Stimulated activated CD8-positive, alpha-beta memory T cell treated with anti-CD3 and anti-CD28 coated beads, Interleukin-7, amount 100 ng/mL, for 1 hour (primary cell): ENCODE measurements around the gene NPW.
A peak's percentile ranks its signal among the peaks of the same experiment; 100 is the strongest.

Experiments
- DNase-seq, 2 donors: peaks; one replicate each; pipeline ENCODE4 v3.0.0-alpha.2; 2020; ENCODE audit warnings: low read depth in 2 of 2

NPW gene

GRCh38 chr16:2036200-2036966 is 16.8 kb downstream of the NPW start:
- no peak for DNase-seq

GRCh38 chr16:2037115-2037514 is 17.5 kb downstream of the NPW start:
- no peak for DNase-seq

GRCh38 chr16:2037647-2038381 is 18.2 kb downstream of the NPW start:
- no peak for DNase-seq

DNA sequence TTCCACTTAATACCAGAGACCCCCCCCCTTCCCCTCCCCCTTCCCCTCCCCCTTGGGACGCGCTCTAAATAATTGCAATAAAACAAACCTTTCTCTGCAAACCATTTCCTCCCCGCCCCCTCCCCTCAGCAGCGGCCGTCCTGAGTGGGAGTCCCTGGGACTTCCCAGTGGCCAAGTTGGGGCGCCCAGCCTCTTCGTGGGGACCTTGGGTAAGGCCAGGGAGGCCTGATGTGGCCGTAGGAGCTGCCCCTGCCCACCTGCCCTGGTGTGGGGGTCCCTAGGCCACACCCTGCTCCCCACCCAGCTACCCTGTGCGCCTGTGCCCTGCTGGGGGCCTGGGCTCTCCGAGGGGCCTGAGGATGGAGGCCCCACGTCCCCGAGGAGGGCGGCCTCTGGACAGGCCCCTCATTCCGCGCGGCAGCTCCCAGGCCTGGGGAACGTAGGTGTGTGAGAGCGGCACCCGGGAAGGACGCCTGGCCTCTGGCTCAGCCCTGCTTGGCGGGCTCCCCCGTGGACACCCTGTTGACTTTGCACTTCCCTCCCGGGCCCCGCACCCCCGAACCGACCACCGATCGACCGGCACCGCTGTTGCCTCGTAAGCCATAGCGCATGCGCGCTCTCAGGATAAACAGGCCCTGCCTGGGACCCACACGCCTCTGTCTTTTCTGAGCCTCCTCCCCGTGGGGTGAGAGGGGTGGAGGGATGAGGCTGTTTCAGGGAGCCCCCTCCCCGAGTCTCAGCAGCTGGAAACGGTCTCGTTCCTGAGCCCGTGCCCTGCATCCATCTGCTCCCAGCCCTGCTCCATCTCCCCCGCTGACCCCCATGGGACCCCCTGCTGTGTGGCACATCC is 19.0 kb downstream of the NPW start:
- DNase-seq: no peak

- no peak for DNase-seq
Observed at GRCh38 chr16:2039274-2040031, 19.9 kb downstream of the NPW start.

- DNase-seq: no peak
Observed at GRCh38 chr16:2040041-2040786, 20.6 kb downstream of the NPW start.

GRCh38 chr16:2040787-2041522 is 21.4 kb downstream of the NPW start:
- no peak for DNase-seq

- no peak for DNase-seq
Observed at GRCh38 chr16:2042171-2042985, 22.8 kb downstream of the NPW start.

DNA sequence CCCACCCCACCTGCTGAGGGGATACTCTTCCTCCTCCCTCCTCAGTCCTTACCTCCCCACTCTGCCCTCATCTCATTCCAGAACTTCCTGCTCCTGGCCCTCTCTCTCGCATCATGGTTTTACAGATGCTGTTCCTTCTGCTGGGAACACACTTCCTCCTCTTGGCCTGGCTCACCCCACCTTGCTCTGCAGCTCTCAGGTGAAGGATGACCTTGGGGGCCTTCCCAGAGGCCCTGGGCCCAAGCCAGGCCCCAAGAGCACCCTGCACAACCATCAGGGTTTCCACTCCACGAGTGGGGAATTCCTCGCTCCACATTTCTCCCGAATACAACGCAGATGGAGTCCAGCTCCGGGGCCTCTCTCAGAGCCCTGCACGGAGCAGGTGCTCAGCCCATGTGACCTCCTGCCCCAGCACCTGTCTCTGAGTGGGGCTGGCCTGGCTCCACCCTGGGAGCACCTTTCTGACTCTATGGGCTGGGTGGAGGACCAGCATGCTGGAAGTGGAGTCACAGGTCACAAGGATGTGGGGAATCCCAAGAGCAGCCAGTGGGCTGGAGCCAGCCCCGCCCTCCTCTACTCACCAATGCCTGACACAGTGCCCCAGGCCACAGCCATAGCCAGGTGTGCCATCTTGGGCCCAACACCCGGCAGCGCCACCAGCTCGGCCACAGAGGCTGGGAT is 23.5 kb downstream of the NPW start:
- no peak for DNase-seq

DNA sequence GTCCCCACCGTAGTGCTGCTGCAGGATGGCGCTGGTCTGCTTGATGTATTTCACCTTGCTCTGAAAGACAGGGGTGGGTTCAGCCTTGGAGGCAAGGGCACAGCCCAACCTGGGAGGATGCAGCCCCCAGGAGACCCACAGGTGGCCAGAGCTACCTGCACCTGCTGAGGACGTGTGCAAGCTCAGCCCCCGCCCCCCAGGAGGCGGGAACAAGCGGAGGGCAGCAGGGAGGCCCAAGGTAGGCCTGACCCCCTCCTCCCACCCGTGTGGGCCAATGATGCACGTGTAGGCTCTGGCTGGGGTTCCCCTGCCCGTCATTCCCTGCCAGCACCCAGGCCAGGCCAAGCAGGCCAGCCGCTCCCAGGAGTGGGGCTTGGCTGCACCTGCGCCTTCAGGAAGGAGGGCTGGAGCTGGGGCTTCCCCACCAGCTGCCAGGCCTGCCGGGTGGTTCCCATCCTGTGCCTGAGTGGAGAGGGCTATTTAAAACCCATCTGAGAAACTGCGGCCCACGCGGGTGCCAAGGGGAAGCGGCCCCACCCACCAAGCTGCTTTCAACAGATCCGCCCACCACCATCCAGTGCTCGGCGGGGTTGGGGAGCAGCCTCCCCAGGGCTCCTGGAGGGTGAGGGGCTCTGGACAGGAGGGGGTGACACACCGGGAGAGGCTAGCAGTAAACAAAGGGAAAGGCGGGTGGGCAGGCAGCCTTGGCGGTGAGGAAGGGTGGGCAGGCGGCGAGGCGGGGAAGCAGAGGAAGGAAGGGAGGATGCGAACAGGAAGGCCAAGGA is 24.3 kb downstream of the NPW start:
- no peak for DNase-seq

- DNase-seq: no peak
Observed at GRCh38 chr16:2044541-2044940, 25.0 kb downstream of the NPW start.

- no peak for DNase-seq
Observed at GRCh38 chr16:2045965-2046892, 26.6 kb downstream of the NPW start.

DNA sequence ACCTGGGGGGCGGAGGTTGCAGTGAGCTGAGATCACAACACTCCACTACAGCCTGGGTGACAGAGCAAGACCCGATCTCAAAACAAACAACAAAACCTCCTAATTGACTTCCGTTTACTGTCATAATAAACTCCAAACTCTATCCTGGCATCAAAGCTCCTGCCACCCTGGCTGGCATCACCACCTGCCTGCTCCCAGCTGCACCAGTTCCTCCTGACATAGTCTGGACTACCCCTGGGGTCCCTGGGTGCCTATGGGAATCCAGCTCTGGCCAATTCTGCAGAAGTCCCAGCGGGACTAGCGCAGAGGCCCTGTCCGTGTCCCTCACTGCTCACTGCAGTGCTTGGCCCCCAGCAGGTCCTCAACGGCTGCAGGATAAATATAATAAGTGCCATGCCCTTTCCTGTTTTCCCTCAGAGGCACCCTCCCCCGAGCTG is 27.3 kb downstream of the NPW start:
- DNase-seq: no peak

DNA sequence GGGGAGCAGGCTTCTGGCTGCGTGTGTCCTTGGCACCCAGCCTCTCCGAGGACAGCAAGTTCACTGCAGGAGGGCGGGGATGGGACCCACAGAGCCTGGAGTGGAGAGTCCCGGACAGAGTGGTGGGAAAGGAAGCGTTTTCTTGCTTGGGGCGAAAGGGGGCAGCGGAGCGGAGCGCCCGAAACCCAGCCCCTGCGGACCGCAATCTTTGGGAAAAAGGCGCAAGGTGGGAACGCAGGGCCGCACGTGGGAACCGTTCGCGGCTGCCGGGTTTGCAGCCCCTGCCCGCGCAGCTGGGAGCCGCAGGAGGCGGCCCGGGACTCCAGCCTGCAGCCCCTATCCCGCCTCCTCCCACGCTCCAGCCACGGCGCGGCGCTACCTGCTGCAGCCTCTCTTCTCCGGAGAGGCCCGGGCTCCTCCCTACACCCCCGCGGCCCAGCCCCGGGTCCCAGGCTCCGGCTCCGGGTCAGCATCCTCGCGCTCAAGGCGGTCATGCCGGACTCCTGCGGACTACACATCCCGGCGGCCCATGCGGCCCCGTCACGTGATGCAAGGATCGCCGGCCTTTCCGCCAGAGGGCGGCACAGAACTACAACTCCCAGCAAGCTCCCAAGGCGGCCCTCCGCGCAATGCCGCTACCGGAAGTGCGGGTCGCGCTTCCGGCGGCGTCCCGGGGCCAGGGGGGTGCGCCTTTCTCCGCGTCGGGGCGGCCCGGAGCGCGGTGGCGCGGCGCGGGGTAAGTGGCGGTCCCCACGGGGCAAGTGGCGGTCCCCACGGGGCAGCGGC is 27.9 kb downstream of the NPW start, which contains the start of the genes NTHL1 and TSC2:
Gene NTHL1, minus strand, starts transcription at position 505 of the 786 bp plus-strand sequence. Its CDS starts 11 bp downstream, at position 494.
Gene TSC2, plus strand, starts transcription at position 656 of the 786 bp plus-strand sequence. CDS start 631 bp downstream, outside the sequence.
- DNase-seq: peak; percentile 84 to 86

DNA sequence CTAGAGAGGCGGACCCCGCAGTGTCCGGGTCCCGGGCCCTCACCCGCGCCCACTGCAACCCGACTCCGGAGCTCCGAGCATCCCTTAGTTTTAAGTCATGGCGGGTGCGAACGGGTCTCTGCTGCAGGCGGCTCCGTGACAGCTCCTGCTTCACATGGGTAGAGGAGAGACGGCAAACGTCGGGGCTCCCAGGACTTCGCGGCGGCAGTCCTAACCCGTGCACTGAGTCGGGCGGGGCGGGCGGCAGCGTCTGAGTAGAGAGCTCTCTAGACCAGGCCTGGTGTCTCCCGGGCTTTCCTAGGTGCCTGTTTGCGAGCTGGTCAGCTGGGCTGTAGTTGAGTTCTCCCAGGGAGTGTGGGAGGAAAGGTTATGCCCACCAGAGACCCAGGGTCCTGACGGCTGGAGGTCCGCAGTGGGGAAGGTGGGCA is 28.5 kb downstream of the NPW start:
- DNase-seq: no peak

GRCh38 chr16:2053211-2053610 is 33.6 kb downstream of the NPW start:
- no peak for DNase-seq
